ENCODE data around the gene SLC16A6. TPM values are rescaled to one million over a fixed set of nuclear protein-coding genes. Genes with fewer than 3 reads are reported as not detected.

SLC16A6 gene
- polyA plus RNA-seq, 1 donor (not counting 4 experiments of a cell fraction or from before 2014, with no cell fraction given), result 0.14 TPM

- no peaks in the 10 kb centered on the region for H3K9me1 ChIP-seq (ENCODE audit: control insufficient read depth, extremely low read depth, insufficient read depth, low read length)
- H4K20me1 ChIP-seq (ENCODE audit: control insufficient read depth, extremely low read depth, insufficient read depth, low read length), result no peaks in the 10 kb centered on the region
- TF ChIP-seq CTCF (optimal IDR thresholded peaks at IDR 0.05 in 1 of 3, IDR thresholded peaks at IDR 0.05 in 1 of 3, conservative IDR thresholded peaks at IDR 0.05 in 1 of 3; ENCODE audit: extremely low read depth in 1 of 3, insufficient read depth in 2 of 3, low read length in 3 of 3) (no peak), EZH2 (IDR thresholded peaks at IDR 0.05; ENCODE audit: low read length) (no peak)
- no peaks in the 10 kb centered on the region for H3K9me3 ChIP-seq (ENCODE audit: control insufficient read depth, low read depth, low read length)
- no peaks in the 10 kb centered on the region for H3K27me3 ChIP-seq (ENCODE audit: control insufficient read depth, extremely low read depth, insufficient read depth, low read length)
- no peak overlapping the region for H3K4me3 ChIP-seq (ENCODE audit: control insufficient read depth in 2 of 3, extremely low read depth in 1 of 3, insufficient read depth in 2 of 3, low read depth in 1 of 3, low read length in 3 of 3)
- H2AFZ ChIP-seq (ENCODE audit: control insufficient read depth, low read length), result no peak overlapping the region
- no peaks in the 10 kb centered on the region for H3K36me3 ChIP-seq (ENCODE audit: control insufficient read depth in 2 of 2, extremely low read depth in 1 of 2, insufficient read depth in 2 of 2, low read length in 2 of 2)
- H3K4me1 ChIP-seq (ENCODE audit: control insufficient read depth, extremely low read depth, insufficient read depth, low read length), result no peaks in the 10 kb centered on the region
- dilution Hi-C loops (cut with MboI; ENCODE audit: extremely low pct_ligation_motif_present, low sequenced_read_pairs), result no loop called here
- no peak overlapping the region for H3K27ac ChIP-seq (ENCODE audit: control insufficient read depth, insufficient read depth, low read length)
- H3K9ac ChIP-seq (ENCODE audit: control insufficient read depth, extremely low read depth, insufficient read depth, low read length), result no peak overlapping the region
- DNase-seq (ENCODE audit: low read depth, low spot score), result no peak
- no peak for FAIRE-seq
- H3K4me2 ChIP-seq (ENCODE audit: control insufficient read depth, extremely low read depth, insufficient read depth, low read depth, low read length), result no peak overlapping the region
- no peaks in the 10 kb centered on the region for H3K79me2 ChIP-seq (ENCODE audit: control insufficient read depth, insufficient read depth, low read length)
Observed at GRCh38 chr17:68305142-68305541, 14.2 kb upstream of the SLC16A6 start.

DNA sequence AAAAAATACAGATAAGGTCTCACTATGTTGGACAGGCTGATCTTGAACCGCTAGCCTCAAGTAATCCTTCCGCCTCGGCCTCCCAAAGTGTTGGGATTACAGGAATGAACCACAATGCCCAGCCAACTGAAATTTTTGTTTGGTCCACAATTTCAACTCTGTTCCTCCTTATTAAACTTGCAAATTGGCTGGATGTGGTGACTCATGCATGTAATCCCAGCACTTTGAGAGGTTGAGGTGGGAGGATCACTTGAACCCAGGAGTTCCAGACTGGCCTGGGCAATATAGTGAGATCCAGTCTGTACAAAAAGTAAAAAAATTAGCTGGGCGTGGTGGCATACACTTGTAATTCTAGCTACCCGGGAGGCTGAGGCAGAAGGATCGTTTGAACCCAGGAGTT lies 13.8 kb upstream of the SLC16A6 start:
- H3K79me2 ChIP-seq (ENCODE audit: control insufficient read depth, insufficient read depth, low read length), result no peaks in the 10 kb centered on the region
- no peaks in the 10 kb centered on the region for H3K4me1 ChIP-seq (ENCODE audit: control insufficient read depth, extremely low read depth, insufficient read depth, low read length)
- no peaks in the 10 kb centered on the region for H3K27me3 ChIP-seq (ENCODE audit: control insufficient read depth, extremely low read depth, insufficient read depth, low read length)
- H3K4me2 ChIP-seq (ENCODE audit: control insufficient read depth, extremely low read depth, insufficient read depth, low read depth, low read length), result no peak overlapping the region
- H3K4me3 ChIP-seq (ENCODE audit: control insufficient read depth in 2 of 3, extremely low read depth in 1 of 3, insufficient read depth in 2 of 3, low read depth in 1 of 3, low read length in 3 of 3), result no peak overlapping the region
- no peaks in the 10 kb centered on the region for H4K20me1 ChIP-seq (ENCODE audit: control insufficient read depth, extremely low read depth, insufficient read depth, low read length)
- H3K27ac ChIP-seq (ENCODE audit: control insufficient read depth, insufficient read depth, low read length), result no peak overlapping the region
- dilution Hi-C loops (cut with MboI; ENCODE audit: extremely low pct_ligation_motif_present, low sequenced_read_pairs), result no loop called here
- H3K9me1 ChIP-seq (ENCODE audit: control insufficient read depth, extremely low read depth, insufficient read depth, low read length), result no peaks in the 10 kb centered on the region
- H3K9ac ChIP-seq (ENCODE audit: control insufficient read depth, extremely low read depth, insufficient read depth, low read length), result no peak overlapping the region
- TF ChIP-seq CTCF (optimal IDR thresholded peaks at IDR 0.05 in 1 of 3, IDR thresholded peaks at IDR 0.05 in 1 of 3, conservative IDR thresholded peaks at IDR 0.05 in 1 of 3; ENCODE audit: extremely low read depth in 1 of 3, insufficient read depth in 2 of 3, low read length in 3 of 3), result no peak
- no peak for TF ChIP-seq EZH2 (IDR thresholded peaks at IDR 0.05; ENCODE audit: low read length)
- FAIRE-seq, result no peak
- no peaks in the 10 kb centered on the region for H3K36me3 ChIP-seq (ENCODE audit: control insufficient read depth in 2 of 2, extremely low read depth in 1 of 2, insufficient read depth in 2 of 2, low read length in 2 of 2)
- no peak for DNase-seq (ENCODE audit: low read depth, low spot score)
- no peak overlapping the region for H2AFZ ChIP-seq (ENCODE audit: control insufficient read depth, low read length)
- no peaks in the 10 kb centered on the region for H3K9me3 ChIP-seq (ENCODE audit: control insufficient read depth, low read depth, low read length)

Data from keratinocyte (primary cell).